A549 (cell line): Measurements from ENCODE around the gene SLC19A1. TPM values are rescaled to one million over a fixed set of nuclear protein-coding genes. Genes with fewer than 3 reads are reported as not detected.

Source experiments
- ATAC-seq, 2 experiments: fragments of 200-7000 bp in 1 of 2; fragments of >200 bp in 1 of 2; cut with Nextera tagmentation in 1 of 2; cut with Tn5 transposase in 1 of 2; 3 replicates each; pipeline versions ENCODE4 v1.8.0 to v1.9.1; 2018 to 2020; ENCODE audit warnings: mild to moderate bottlenecking in 1 of 2, moderate library complexity in 1 of 2
- CTCF ChIA-PET: fragments of 300-600 bp; sonication (Branson Sonifier 250); formaldehyde crosslinking; extraction: SDS; loops from one replicate; lab custom pipeline; 2021; ENCODE audit warnings: antibody characterized with exemption, inconsistent platforms; lab: Yijun Ruan, JAX
- POLR2A ChIA-PET: fragments of 350-600 bp; formaldehyde crosslinking; extraction: SDS; loops from one replicate; lab custom pipeline; 2021; ENCODE audit warnings: antibody characterized with exemption, inconsistent platforms; lab: Yijun Ruan, JAX
- DNase-seq, 2 experiments: peaks; one replicate each; pipeline versions ENCODE4 v3.0.0 to v3.0.0-alpha.2; 2011 to 2016; ENCODE audit warnings: low read depth in 1 of 2, low spot score in 1 of 2
- FAIRE-seq: peaks from 2 replicates; lab custom pipeline; 2011; peaks lifted over from hg19 to GRCh38; lab: Jason Lieb, UNC
- H3K27ac ChIP-seq, 2 experiments: fragments of >200 bp; sonication (Bioruptor Twin); formaldehyde crosslinking; 3 replicates each; pipeline ENCODE4 v1.5.1; 2016 to 2017
- H3K4me1 ChIP-seq: fragments of >200 bp; sonication (Bioruptor Twin); formaldehyde crosslinking; 3 replicates; pipeline ENCODE4 v1.6.1; 2016
- H3K4me2 ChIP-seq: fragments of >200 bp; sonication (Bioruptor Twin); formaldehyde crosslinking; 3 replicates; pipeline ENCODE4 v1.6.1; 2016
- H3K4me3 ChIP-seq: fragments of >200 bp; sonication (Bioruptor Twin); formaldehyde crosslinking; 3 replicates; pipeline ENCODE4 v1.5.1; 2016
- H3K9me3 ChIP-seq: fragments of >200 bp; sonication (Bioruptor Twin); formaldehyde crosslinking; 3 replicates; pipeline ENCODE4 v1.6.1; 2016
- CBX2 ChIP-seq: fragments of 200-600 bp; sonication (generic); IDR thresholded peaks from 2 replicates; pipeline ENCODE4 v1.6.1; 2016; ENCODE audit warnings: low read depth, mild to moderate bottlenecking, borderline replicate concordance
- CHD2 ChIP-seq: fragments of 150-350 bp; IDR thresholded peaks from 2 replicates; pipeline ENCODE4 v1.6.1; 2014; ENCODE audit warnings: low read length; ENCODE audit not compliant: partially characterized antibody
- FOSL2 ChIP-seq, 2 experiments: fragments of 450-650 bp in 1 of 2; fragments of >200 bp in 1 of 2; sonication (Bioruptor Twin) in 1 of 2; formaldehyde crosslinking; IDR thresholded peaks; 2 replicates each; pipeline versions ENCODE4 v1.5.0 to v1.6.1; 2016 to 2020; ENCODE audit warnings: mild to moderate bottlenecking in 1 of 2, moderate library complexity in 1 of 2
- HDAC2 ChIP-seq: fragments of 200-600 bp; sonication (generic); IDR thresholded peaks from 2 replicates; pipeline ENCODE4 v1.6.1; 2016
- KDM1A ChIP-seq: fragments of 200-600 bp; sonication (generic); IDR thresholded peaks from 2 replicates; pipeline ENCODE4 v1.6.1; 2016; ENCODE audit warnings: low read depth, mild to moderate bottlenecking
- POLR2AphosphoS2 ChIP-seq: conservative IDR thresholded peaks from 2 replicates; pipeline ENCODE4 v1.6.1; 2012; ENCODE audit warnings: low read length, improper control_type of control experiment, inconsistent platforms
- RARB ChIP-seq: fragments of 250-450 bp; sonication (Bioruptor Pico); IDR thresholded peaks from 2 replicates; pipeline ENCODE4 v1.8.0; 2021; ENCODE audit warnings: mild to moderate bottlenecking, moderate library complexity
- RCOR1 ChIP-seq: fragments of 150-350 bp; IDR thresholded peaks from 2 replicates; pipeline ENCODE4 v1.6.1; 2014; ENCODE audit warnings: antibody characterized with exemption, low read length, low read depth
- SMC3 ChIP-seq: fragments of >200 bp; sonication (Bioruptor Twin); formaldehyde crosslinking; IDR thresholded peaks from 3 replicates; pipeline ENCODE4 v1.6.1; 2018; ENCODE audit warnings: inconsistent platforms
- TFCP2L1 ChIP-seq: fragments of 250-450 bp; sonication (Bioruptor Pico); IDR thresholded peaks from 2 replicates; pipeline ENCODE4 v1.5.0; 2021; ENCODE audit warnings: mild to moderate bottlenecking
- ZFP36 ChIP-seq: fragments of 450-650 bp; IDR thresholded peaks from 2 replicates; pipeline ENCODE4 v1.6.1; 2014; ENCODE audit warnings: borderline replicate concordance; ENCODE audit not compliant: partially characterized antibody
- WGBS: methylation state at CpG from one replicate; pipeline ENCODE4 v1.1.6; 2017; ENCODE audit errors: missing lambda C conversion rate; 5-methylcytosine and 5-hydroxymethylcytosine counted together
- polyA plus RNA-seq, 4 experiments: library from polyadenylated mRNA; depleted of rRNA in 3 of 4; stranded (reverse); fragments of >200 nt; fragmentation: RNase III in 1 of 4; extraction: RNeasy Plus Mini Kit Qiagen cat#74134 plus additional on column Dnase treatment in 1 of 4; gene quantifications; 2 replicates in 3 of 4; 3 replicates in 1 of 4; pipeline ENCODE4 v1.2.3, GENCODE V29; 2011 to 2017
- TF ChIP-seq, protein P1 (sequence below): fragments of 250-450 bp; sonication (Bioruptor Pico); IDR thresholded peaks from 2 replicates; pipeline ENCODE4 v1.5.0; 2021; ENCODE audit warnings: mild to moderate bottlenecking, moderate library complexity, borderline replicate concordance
- TF ChIP-seq, protein P2 (sequence below): IDR thresholded peaks from 2 replicates; pipeline ENCODE4 v1.6.1; 2012
- TF ChIP-seq, protein P3 (sequence below): fragments of 450-650 bp; IDR thresholded peaks from 2 replicates; pipeline ENCODE4 v1.6.1; 2014; ENCODE audit warnings: antibody characterized with exemption
- TF ChIP-seq, protein P4 (sequence below): fragments of 150-350 bp; IDR thresholded peaks from 2 replicates; pipeline ENCODE4 v1.6.1; 2014; ENCODE audit warnings: low read depth, mild to moderate bottlenecking, low read length
- TF ChIP-seq, protein P5 (sequence below): fragments of 200-600 bp; sonication (generic); IDR thresholded peaks from 2 replicates; pipeline ENCODE4 v1.6.1; 2016; ENCODE audit warnings: antibody characterized with exemption, mild to moderate bottlenecking, moderate library complexity
- TF ChIP-seq, protein P6 (sequence below): fragments of >200 bp; sonication (Bioruptor Twin); formaldehyde crosslinking; IDR thresholded peaks from 3 replicates; pipeline ENCODE4 v1.5.1; 2016
- TF ChIP-seq, protein P7 (sequence below): fragments of 250-450 bp; sonication (Bioruptor Pico); IDR thresholded peaks from 2 replicates; pipeline ENCODE4 v1.5.0; 2020; ENCODE audit warnings: low read depth, mild to moderate bottlenecking, moderate library complexity

Gene SLC19A1
- polyA plus RNA-seq, 2 of the 4 experiments (the other 2 are of a cell fraction): 9.8 to 14.0 TPM

DNA sequence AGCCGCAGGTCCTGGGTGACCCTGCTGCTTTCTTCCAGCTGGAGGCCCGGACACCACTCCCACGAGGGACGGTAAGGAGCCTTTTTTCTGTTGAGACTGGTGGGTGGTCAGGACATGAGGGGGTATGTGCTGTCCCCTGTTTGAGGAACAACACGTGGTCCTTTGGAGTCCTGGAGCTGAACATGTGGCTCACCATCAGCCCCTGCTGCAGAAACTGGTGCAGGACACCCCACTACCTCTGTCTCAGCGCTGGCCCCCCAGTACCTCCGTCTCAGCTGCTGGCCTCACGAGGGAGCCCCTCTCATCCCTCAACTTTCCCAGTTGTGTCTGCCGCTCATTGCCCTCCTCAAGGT, 34.7 kb downstream of the SLC19A1 start (continued):
- TF ChIP-seq, protein P1, sequence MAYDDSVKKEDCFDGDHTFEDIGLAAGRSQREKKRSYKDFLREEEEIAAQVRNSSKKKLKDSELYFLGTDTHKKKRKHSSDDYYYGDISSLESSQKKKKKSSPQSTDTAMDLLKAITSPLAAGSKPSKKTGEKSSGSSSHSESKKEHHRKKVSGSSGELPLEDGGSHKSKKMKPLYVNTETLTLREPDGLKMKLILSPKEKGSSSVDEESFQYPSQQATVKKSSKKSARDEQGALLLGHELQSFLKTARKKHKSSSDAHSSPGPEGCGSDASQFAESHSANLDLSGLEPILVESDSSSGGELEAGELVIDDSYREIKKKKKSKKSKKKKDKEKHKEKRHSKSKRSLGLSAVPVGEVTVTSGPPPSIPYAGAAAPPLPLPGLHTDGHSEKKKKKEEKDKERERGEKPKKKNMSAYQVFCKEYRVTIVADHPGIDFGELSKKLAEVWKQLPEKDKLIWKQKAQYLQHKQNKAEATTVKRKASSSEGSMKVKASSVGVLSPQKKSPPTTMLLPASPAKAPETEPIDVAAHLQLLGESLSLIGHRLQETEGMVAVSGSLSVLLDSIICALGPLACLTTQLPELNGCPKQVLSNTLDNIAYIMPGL: no peak
- TF ChIP-seq CBX2: no peak
- TF ChIP-seq TFCP2L1 (CRISPR knock-in tag): no peak

DNA sequence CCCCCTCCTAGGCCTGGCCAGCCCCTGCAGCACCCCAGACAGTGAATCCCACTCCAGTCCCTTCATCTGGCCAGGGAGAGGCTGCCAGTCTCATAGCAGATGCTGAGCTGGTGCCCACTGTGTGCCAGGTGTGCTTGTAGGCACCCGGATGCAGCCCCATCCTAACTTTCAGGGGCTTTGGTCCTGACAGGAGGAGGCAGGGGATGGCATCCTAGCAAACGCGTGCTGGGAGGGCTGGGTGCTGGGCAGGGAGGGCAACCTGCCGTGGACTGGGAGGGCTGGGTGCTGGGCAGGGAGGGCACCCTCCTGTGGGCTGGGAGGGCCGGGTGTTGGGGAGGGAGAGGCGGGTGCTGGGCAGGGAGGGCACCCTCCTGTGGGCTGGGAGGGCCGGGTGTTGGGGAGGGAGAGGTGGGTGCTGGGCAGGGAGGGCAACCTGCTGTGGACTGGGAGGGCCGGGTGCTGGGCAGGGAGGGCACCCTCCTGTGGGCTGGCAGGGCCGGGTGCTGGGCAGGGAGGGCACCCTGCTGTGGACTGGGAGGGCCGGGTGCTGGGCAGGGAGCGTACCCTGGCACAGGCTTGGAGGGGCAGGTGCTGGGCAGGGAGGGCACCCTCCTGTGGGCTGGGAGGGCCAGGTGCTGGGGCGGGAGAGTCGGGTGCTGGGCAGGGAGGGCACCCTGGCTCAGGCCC, 35.3 kb downstream of the SLC19A1 start:
- TF ChIP-seq, protein P1: no peak
- TF ChIP-seq RARB (no peak), CHD2 (no peak), TFCP2L1 (CRISPR knock-in tag) (no peak), HDAC2 (no peak), FOSL2 (IDR thresholded peaks at IDR 0.05) (no peak), FOSL2 (CRISPR knock-in tag; IDR thresholded peaks at IDR 0.05) (no peak), POLR2AphosphoS2 (no peak)
- no peak overlapping the region for H3K4me2 ChIP-seq
- no peak overlapping the region for H3K27ac ChIP-seq
- CTCF ChIA-PET: no interaction called here
- no peak overlapping the region for H3K4me3 ChIP-seq
- POLR2A ChIA-PET: no interaction called here
- FAIRE-seq (no peak), DNase-seq (no peak), ATAC-seq (peak; percentile 4 to 7; a peak in 3 of 6 replicates)
- 80% methylated on average over 4 of the region's 13 CpGs for WGBS
- no peaks in the 10 kb centered on the region for H3K4me1 ChIP-seq
- no peaks in the 10 kb centered on the region for H3K9me3 ChIP-seq

DNA sequence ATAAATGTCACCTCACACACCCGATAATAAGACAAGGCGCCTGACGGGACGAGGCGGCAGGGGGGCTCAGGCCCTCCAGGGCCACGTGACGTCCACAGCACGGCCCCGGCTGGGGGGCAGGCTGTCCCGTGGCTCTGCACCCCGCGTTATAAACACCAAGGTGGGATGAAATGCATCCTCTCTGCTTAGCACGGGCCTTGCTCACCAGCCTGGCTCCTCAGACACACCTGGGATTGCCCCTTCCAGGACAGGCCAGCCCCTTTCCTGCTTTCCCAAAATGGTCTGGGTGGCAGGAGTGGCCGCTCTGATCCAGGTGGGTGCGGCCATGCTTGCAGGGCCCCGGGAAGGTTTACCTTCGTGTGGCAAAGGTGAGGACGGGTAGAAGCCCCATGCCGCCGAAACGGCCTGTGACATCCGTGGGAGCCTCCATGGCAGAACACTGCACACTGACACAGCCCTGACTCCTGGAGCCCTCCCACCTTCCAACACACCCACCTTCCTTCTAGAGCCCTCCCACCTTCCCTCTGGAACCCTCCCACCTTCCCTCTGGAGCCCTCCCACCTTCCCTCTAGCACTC, 35.9 kb downstream of the SLC19A1 start:
- no peak for DNase-seq
- Histone ChIP-seq H3K27ac (no peak overlapping the region), H3K4me1 (no peaks in the 10 kb centered on the region), H3K4me2 (no peak overlapping the region), H3K4me3 (no peak overlapping the region), H3K9me3 (no peaks in the 10 kb centered on the region)
- TF ChIP-seq KDM1A: no peak
- TF ChIP-seq SMC3: no peak
- no peak for TF ChIP-seq RARB
- TF ChIP-seq, protein P2, sequence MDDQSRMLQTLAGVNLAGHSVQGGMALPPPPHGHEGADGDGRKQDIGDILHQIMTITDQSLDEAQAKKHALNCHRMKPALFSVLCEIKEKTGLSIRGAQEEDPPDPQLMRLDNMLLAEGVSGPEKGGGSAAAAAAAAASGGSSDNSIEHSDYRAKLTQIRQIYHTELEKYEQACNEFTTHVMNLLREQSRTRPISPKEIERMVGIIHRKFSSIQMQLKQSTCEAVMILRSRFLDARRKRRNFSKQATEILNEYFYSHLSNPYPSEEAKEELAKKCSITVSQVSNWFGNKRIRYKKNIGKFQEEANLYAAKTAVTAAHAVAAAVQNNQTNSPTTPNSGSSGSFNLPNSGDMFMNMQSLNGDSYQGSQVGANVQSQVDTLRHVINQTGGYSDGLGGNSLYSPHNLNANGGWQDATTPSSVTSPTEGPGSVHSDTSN: no peak
- TF ChIP-seq, protein P3, sequence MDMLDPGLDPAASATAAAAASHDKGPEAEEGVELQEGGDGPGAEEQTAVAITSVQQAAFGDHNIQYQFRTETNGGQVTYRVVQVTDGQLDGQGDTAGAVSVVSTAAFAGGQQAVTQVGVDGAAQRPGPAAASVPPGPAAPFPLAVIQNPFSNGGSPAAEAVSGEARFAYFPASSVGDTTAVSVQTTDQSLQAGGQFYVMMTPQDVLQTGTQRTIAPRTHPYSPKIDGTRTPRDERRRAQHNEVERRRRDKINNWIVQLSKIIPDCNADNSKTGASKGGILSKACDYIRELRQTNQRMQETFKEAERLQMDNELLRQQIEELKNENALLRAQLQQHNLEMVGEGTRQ: no peak
- TF ChIP-seq, protein P4, sequence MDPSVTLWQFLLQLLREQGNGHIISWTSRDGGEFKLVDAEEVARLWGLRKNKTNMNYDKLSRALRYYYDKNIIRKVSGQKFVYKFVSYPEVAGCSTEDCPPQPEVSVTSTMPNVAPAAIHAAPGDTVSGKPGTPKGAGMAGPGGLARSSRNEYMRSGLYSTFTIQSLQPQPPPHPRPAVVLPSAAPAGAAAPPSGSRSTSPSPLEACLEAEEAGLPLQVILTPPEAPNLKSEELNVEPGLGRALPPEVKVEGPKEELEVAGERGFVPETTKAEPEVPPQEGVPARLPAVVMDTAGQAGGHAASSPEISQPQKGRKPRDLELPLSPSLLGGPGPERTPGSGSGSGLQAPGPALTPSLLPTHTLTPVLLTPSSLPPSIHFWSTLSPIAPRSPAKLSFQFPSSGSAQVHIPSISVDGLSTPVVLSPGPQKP: no peak
- TF ChIP-seq, protein P5, sequence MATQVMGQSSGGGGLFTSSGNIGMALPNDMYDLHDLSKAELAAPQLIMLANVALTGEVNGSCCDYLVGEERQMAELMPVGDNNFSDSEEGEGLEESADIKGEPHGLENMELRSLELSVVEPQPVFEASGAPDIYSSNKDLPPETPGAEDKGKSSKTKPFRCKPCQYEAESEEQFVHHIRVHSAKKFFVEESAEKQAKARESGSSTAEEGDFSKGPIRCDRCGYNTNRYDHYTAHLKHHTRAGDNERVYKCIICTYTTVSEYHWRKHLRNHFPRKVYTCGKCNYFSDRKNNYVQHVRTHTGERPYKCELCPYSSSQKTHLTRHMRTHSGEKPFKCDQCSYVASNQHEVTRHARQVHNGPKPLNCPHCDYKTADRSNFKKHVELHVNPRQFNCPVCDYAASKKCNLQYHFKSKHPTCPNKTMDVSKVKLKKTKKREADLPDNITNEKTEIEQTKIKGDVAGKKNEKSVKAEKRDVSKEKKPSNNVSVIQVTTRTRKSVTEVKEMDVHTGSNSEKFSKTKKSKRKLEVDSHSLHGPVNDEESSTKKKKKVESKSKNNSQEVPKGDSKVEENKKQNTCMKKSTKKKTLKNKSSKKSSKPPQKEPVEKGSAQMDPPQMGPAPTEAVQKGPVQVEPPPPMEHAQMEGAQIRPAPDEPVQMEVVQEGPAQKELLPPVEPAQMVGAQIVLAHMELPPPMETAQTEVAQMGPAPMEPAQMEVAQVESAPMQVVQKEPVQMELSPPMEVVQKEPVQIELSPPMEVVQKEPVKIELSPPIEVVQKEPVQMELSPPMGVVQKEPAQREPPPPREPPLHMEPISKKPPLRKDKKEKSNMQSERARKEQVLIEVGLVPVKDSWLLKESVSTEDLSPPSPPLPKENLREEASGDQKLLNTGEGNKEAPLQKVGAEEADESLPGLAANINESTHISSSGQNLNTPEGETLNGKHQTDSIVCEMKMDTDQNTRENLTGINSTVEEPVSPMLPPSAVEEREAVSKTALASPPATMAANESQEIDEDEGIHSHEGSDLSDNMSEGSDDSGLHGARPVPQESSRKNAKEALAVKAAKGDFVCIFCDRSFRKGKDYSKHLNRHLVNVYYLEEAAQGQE: no peak
- TF ChIP-seq, protein P6, sequence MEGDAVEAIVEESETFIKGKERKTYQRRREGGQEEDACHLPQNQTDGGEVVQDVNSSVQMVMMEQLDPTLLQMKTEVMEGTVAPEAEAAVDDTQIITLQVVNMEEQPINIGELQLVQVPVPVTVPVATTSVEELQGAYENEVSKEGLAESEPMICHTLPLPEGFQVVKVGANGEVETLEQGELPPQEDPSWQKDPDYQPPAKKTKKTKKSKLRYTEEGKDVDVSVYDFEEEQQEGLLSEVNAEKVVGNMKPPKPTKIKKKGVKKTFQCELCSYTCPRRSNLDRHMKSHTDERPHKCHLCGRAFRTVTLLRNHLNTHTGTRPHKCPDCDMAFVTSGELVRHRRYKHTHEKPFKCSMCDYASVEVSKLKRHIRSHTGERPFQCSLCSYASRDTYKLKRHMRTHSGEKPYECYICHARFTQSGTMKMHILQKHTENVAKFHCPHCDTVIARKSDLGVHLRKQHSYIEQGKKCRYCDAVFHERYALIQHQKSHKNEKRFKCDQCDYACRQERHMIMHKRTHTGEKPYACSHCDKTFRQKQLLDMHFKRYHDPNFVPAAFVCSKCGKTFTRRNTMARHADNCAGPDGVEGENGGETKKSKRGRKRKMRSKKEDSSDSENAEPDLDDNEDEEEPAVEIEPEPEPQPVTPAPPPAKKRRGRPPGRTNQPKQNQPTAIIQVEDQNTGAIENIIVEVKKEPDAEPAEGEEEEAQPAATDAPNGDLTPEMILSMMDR: no peak
- no peak for TF ChIP-seq ZFP36
- TF ChIP-seq FOSL2 (IDR thresholded peaks at IDR 0.05): no peak
- no peak for TF ChIP-seq FOSL2 (CRISPR knock-in tag; IDR thresholded peaks at IDR 0.05)
- TF ChIP-seq, protein P7, sequence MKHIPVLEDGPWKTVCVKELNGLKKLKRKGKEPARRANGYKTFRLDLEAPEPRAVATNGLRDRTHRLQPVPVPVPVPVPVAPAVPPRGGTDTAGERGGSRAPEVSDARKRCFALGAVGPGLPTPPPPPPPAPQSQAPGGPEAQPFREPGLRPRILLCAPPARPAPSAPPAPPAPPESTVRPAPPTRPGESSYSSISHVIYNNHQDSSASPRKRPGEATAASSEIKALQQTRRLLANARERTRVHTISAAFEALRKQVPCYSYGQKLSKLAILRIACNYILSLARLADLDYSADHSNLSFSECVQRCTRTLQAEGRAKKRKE (CRISPR knock-in tag): no peak
- no peak for TF ChIP-seq RCOR1
- peak in 1 of 2 experiments; percentile 54; a peak in 4 of 6 replicates for ATAC-seq
- ChIA-PET CTCF (no interaction called here), POLR2A (no interaction called here)
- WGBS: 81% methylated on average over 19 of the region's 22 CpGs
- FAIRE-seq: no peak
